GM23338 (cell line): ENCODE results near the gene SCAANT1. TPM values are rescaled to one million over a fixed set of nuclear protein-coding genes. Genes with fewer than 3 reads are reported as not detected.

ENCODE experiments used
- ATAC-seq: fragments of 200-7000 bp; cut with Tn5 transposase; 3 replicates; pipeline ENCODE4 v1.9.1; 2020
- DNase-seq: peaks from one replicate; pipeline ENCODE4 v3.0.0-alpha.2; 2015; ENCODE audit warnings: low spot score
- H2AFZ ChIP-seq: fragments of 200-600 bp; sonication (generic); 2 replicates; pipeline ENCODE4 v1.8.0; 2016; ENCODE audit warnings: antibody characterized with exemption, mild to moderate bottlenecking, moderate library complexity
- H3F3A ChIP-seq: fragments of 200-600 bp; sonication (generic); replicated peaks from 2 replicates; pipeline ENCODE4 v1.8.0; 2017; ENCODE audit warnings: antibody characterized with exemption, mixed run types, low read depth
- H3K27ac ChIP-seq: fragments of 200-600 bp; sonication (generic); 2 replicates; pipeline ENCODE4 v1.6.1; 2016; ENCODE audit warnings: low read depth
- H3K27me3 ChIP-seq: fragments of 200-600 bp; sonication (generic); 2 replicates; pipeline ENCODE4 v1.8.0; 2016; ENCODE audit warnings: mild to moderate bottlenecking, mixed run types, moderate library complexity; ENCODE audit not compliant: insufficient read depth
- H3K36me3 ChIP-seq: fragments of 200-600 bp; sonication (generic); 2 replicates; pipeline ENCODE4 v1.8.0; 2016; ENCODE audit warnings: mild to moderate bottlenecking; ENCODE audit not compliant: insufficient read depth
- H3K4me1 ChIP-seq: fragments of 200-600 bp; sonication (generic); 2 replicates; pipeline ENCODE4 v1.8.0; 2016; ENCODE audit warnings: mild to moderate bottlenecking, moderate library complexity; ENCODE audit not compliant: insufficient read depth
- H3K4me2 ChIP-seq: fragments of 200-600 bp; sonication (generic); 2 replicates; pipeline ENCODE4 v1.7.1; 2017; ENCODE audit warnings: mixed run types
- H3K4me3 ChIP-seq: fragments of 200-600 bp; sonication (generic); 2 replicates; pipeline ENCODE4 v1.6.1; 2016; ENCODE audit warnings: mixed run types
- H3K79me2 ChIP-seq: fragments of 200-600 bp; sonication (generic); replicated peaks from 2 replicates; pipeline ENCODE4 v1.8.0; 2017; ENCODE audit warnings: mild to moderate bottlenecking; ENCODE audit not compliant: insufficient read depth
- H3K9me2 ChIP-seq: fragments of 200-600 bp; sonication (generic); 2 replicates; pipeline ENCODE4 v1.8.0; 2017; ENCODE audit not compliant: insufficient read depth
- H4K20me1 ChIP-seq: fragments of 200-600 bp; sonication (generic); replicated peaks from 2 replicates; pipeline ENCODE4 v1.8.0; 2017; ENCODE audit warnings: mild to moderate bottlenecking; ENCODE audit not compliant: insufficient read depth
- H3K27ac Mint-ChIP-seq: 2 replicates; pipeline ENCODE4 v1.8.0; 2020; ENCODE audit warnings: inconsistent platforms, mild to moderate bottlenecking, moderate library complexity, mixed read lengths
- H3K27me3 Mint-ChIP-seq: 3 replicates; pipeline ENCODE4 v1.8.0; 2022; ENCODE audit warnings: low read depth, mild to moderate bottlenecking, moderate library complexity, mixed read lengths, inconsistent platforms; ENCODE audit not compliant: insufficient read depth, poor library complexity
- H3K36me3 Mint-ChIP-seq: 3 replicates; pipeline ENCODE4 v1.8.0; 2021; ENCODE audit warnings: low read depth, mild to moderate bottlenecking, inconsistent platforms, moderate library complexity, mixed read lengths
- H3K4me1 Mint-ChIP-seq: 3 replicates; pipeline ENCODE4 v1.8.0; 2020; ENCODE audit warnings: mild to moderate bottlenecking, inconsistent platforms, mixed read lengths
- H3K4me3 Mint-ChIP-seq: 3 replicates; pipeline ENCODE4 v1.8.0; 2021; ENCODE audit warnings: moderate library complexity, mild to moderate bottlenecking, inconsistent platforms, mixed read lengths
- H3K9me3 Mint-ChIP-seq: 3 replicates; pipeline ENCODE4 v1.8.0; 2020; ENCODE audit warnings: moderate library complexity, mild to moderate bottlenecking, inconsistent platforms, mixed read lengths
- CREB1 ChIP-seq: fragments of 250-450 bp; sonication (Bioruptor Pico); IDR thresholded peaks from 2 replicates; pipeline ENCODE4 v1.5.0; 2020; ENCODE audit warnings: low read depth, mild to moderate bottlenecking, moderate library complexity
- CTCF ChIP-seq, 2 experiments: fragments of 200-600 bp in 1 of 2; sonication (generic) in 1 of 2; conservative IDR thresholded peaks; 2 replicates each; pipeline versions ENCODE4 v1.5.1 to v1.6.1; 2016 to 2017; ENCODE audit warnings: antibody characterized with exemption in 2 of 2, low read depth in 2 of 2, mild to moderate bottlenecking in 2 of 2, moderate library complexity in 1 of 2
- EZH2phosphoT487 ChIP-seq: fragments of 200-600 bp; sonication (generic); IDR thresholded peaks from one replicate; pipeline ENCODE4 v1.8.1; 2018; ENCODE audit warnings: antibody characterized with exemption; ENCODE audit not compliant: unreplicated experiment
- NANOG ChIP-seq: IDR thresholded peaks from 2 replicates; pipeline ENCODE4 v1.6.1; 2016; ENCODE audit warnings: antibody characterized with exemption, borderline replicate concordance
- ZNF114 ChIP-seq: fragments of 250-450 bp; sonication (Bioruptor Pico); IDR thresholded peaks from 2 replicates; pipeline ENCODE4 v1.5.0; 2020; ENCODE audit warnings: mild to moderate bottlenecking, moderate library complexity
- ZNF331 ChIP-seq: fragments of 250-450 bp; sonication (Bioruptor Pico); IDR thresholded peaks from 2 replicates; pipeline ENCODE4 v1.5.0; 2020; ENCODE audit warnings: low read depth, mild to moderate bottlenecking, moderate library complexity
- ZNF462 ChIP-seq: fragments of 250-450 bp; sonication (Bioruptor Pico); IDR thresholded peaks from 2 replicates; pipeline ENCODE4 v1.5.0; 2020; ENCODE audit warnings: mild to moderate bottlenecking, moderate library complexity
- polyA plus RNA-seq: library from polyadenylated mRNA; unstranded; fragments of >200 nt; fragmentation: Nextera tagmentation; extraction: Ambion mirVana; gene quantifications from 2 replicates; pipeline ENCODE4 v1.2.1, GENCODE V29; 2016
- total RNA-seq: library from RNA; depleted of rRNA; stranded (reverse); fragments of >200 nt; shearing (Covaris generic); gene quantifications from 2 replicates; pipeline ENCODE4 v1.2.3, GENCODE V29; 2014
- TF ChIP-seq, protein P1 (sequence below): IDR thresholded peaks from one replicate; pipeline ENCODE4 v1.6.1; 2018; ENCODE audit warnings: antibody characterized with exemption; ENCODE audit not compliant: unreplicated experiment

Gene SCAANT1
- total and polyA plus RNA-seq, 2 experiments from 2014 or later: 1.2 TPM; not detected in 1

GRCh38 chr3:63876260-63876659 is 35.9 kb downstream of the SCAANT1 start:
- no peak overlapping the region for H3K4me3 ChIP-seq
- TF ChIP-seq ZNF462 (CRISPR knock-in tag) (no peak), CREB1 (no peak), ZNF331 (no peak), ZNF114 (no peak)
- H3K27me3 ChIP-seq: no peaks in the 10 kb centered on the region
- H3K4me1 ChIP-seq: peaks cover 21% of the 10 kb centered on the region
- ATAC-seq: no peak
- H3K4me2 ChIP-seq: no peak overlapping the region
- no peaks in the 10 kb centered on the region for H3F3A ChIP-seq
- Mint-ChIP-seq H3K27me3 (no peaks in the 10 kb centered on the region), H3K4me3 (no peak overlapping the region), H3K27ac (no peak overlapping the region; the same call in 1 of the 2 replicates), H3K9me3 (no peaks in the 10 kb centered on the region), H3K4me1 (peaks cover 40% of the 10 kb centered on the region), H3K36me3 (no peaks in the 10 kb centered on the region)
- H3K27ac ChIP-seq: no peak overlapping the region
- H2AFZ ChIP-seq: no peak overlapping the region
- H3K36me3 ChIP-seq: no peaks in the 10 kb centered on the region
- no peaks in the 10 kb centered on the region for H3K9me2 ChIP-seq
- no peak for DNase-seq
- H3K79me2 ChIP-seq: peaks cover 91% of the 10 kb centered on the region
- no peaks in the 10 kb centered on the region; the same call in 1 of the 2 replicates for H4K20me1 ChIP-seq

DNA sequence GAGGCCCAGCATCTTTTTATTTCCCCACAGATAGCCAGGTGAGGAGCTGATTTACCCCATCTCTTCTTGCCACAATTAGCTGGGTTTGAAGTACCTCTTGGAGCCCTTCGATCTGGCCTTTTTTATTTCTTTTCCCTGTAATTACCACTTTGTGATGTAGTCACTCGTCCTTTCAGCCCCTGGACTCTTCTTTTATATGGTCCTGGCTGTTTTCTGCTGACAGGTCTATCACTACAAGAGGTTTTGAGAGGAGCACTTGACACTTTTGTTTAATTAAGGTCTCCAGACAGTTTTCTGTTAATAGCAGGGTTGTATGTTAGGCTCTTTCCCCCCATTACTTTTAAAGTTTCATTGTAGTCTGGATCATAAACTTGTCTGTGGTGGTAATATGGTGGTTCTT is 36.7 kb downstream of the SCAANT1 start:
- H3K27ac Mint-ChIP-seq: no peak overlapping the region
- Histone ChIP-seq H3K9me2 (no peaks in the 10 kb centered on the region), H3K4me3 (no peak overlapping the region), H3K27ac (no peak overlapping the region), H3K27me3 (no peaks in the 10 kb centered on the region), H3F3A (no peaks in the 10 kb centered on the region), H3K79me2 (peaks cover 95% of the 10 kb centered on the region), H2AFZ (no peak overlapping the region), H4K20me1 (no peaks in the 10 kb centered on the region; the same call in 1 of the 2 replicates), H3K4me1 (peaks cover 26% of the 10 kb centered on the region), H3K36me3 (no peaks in the 10 kb centered on the region), H3K4me2 (no peak overlapping the region)
- ATAC-seq: no peak
- no peaks in the 10 kb centered on the region for H3K36me3 Mint-ChIP-seq
- no peaks in the 10 kb centered on the region for H3K9me3 Mint-ChIP-seq
- H3K4me1 Mint-ChIP-seq: peaks cover 43% of the 10 kb centered on the region
- no peak overlapping the region for H3K4me3 Mint-ChIP-seq
- H3K27me3 Mint-ChIP-seq: no peaks in the 10 kb centered on the region
- no peak for DNase-seq
- TF ChIP-seq CTCF (conservative IDR thresholded peaks at IDR 0.05; ENCODE audit: low read depth in 2 of 2): no peak
- TF ChIP-seq, protein P1, sequence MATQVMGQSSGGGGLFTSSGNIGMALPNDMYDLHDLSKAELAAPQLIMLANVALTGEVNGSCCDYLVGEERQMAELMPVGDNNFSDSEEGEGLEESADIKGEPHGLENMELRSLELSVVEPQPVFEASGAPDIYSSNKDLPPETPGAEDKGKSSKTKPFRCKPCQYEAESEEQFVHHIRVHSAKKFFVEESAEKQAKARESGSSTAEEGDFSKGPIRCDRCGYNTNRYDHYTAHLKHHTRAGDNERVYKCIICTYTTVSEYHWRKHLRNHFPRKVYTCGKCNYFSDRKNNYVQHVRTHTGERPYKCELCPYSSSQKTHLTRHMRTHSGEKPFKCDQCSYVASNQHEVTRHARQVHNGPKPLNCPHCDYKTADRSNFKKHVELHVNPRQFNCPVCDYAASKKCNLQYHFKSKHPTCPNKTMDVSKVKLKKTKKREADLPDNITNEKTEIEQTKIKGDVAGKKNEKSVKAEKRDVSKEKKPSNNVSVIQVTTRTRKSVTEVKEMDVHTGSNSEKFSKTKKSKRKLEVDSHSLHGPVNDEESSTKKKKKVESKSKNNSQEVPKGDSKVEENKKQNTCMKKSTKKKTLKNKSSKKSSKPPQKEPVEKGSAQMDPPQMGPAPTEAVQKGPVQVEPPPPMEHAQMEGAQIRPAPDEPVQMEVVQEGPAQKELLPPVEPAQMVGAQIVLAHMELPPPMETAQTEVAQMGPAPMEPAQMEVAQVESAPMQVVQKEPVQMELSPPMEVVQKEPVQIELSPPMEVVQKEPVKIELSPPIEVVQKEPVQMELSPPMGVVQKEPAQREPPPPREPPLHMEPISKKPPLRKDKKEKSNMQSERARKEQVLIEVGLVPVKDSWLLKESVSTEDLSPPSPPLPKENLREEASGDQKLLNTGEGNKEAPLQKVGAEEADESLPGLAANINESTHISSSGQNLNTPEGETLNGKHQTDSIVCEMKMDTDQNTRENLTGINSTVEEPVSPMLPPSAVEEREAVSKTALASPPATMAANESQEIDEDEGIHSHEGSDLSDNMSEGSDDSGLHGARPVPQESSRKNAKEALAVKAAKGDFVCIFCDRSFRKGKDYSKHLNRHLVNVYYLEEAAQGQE: no peak
- TF ChIP-seq ZNF114: no peak
- no peak for TF ChIP-seq ZNF331
- no peak for TF ChIP-seq NANOG
- no peak for TF ChIP-seq EZH2phosphoT487
